GM19035 (cell line): ENCODE measurements around the gene SECTM1.

Experiments used
- ATAC-seq: cut with Tn5 transposase; IDR thresholded peaks from one replicate; pipeline ENCODE4 v1.9.1; 2021; ENCODE audit not compliant: unreplicated experiment

The SECTM1 gene

GRCh38 chr17:82328994-82329507 is 4.5 kb downstream of the SECTM1 start:
- ATAC-seq, result no peak

GRCh38 chr17:82328141-82328993 is 5.2 kb downstream of the SECTM1 start:
- ATAC-seq, result no peak

DNA sequence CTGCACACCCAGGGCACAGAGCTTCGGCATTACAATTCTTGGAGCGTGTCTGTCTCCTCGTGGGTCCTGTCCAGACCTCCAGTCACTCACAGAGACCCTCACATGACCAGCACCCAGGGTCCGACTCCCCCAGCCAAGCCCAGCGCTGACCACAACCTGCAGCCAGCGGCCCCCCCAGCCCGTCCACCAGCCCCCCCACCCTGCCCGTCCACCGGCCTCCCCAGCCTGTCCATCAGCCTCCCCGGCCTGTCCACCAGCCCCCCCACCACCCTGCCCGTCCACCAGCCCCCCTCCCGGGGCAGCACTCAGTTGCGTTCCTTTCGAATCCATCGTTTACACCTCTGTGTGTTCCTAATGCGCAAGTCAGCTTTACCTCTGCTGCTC is 5.8 kb downstream of the SECTM1 start:
- no peak for ATAC-seq

DNA sequence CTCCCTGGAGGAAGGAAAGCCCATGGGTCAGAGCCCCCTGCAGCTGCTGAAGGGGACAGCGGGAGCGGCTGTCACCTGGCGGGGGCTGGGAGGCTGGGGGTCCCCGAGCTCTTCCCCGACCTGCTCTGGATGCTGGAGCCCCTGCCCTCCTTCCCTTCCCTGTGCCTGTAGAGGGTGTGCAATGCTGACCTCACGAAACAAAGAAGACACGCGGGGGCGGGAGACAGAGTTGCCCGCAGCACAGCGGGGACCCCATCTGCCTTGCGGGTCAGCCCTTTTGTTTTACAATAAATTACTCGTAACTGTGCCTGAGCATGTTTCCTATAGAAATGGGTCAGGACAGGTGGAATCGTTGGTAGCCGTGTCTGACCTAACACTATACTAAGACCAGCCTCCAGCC is 6.3 kb downstream of the SECTM1 start:
- ATAC-seq, result no peak

- ATAC-seq, result no peak
Observed at GRCh38 chr17:82325286-82326180, 8.0 kb downstream of the SECTM1 start.

DNA sequence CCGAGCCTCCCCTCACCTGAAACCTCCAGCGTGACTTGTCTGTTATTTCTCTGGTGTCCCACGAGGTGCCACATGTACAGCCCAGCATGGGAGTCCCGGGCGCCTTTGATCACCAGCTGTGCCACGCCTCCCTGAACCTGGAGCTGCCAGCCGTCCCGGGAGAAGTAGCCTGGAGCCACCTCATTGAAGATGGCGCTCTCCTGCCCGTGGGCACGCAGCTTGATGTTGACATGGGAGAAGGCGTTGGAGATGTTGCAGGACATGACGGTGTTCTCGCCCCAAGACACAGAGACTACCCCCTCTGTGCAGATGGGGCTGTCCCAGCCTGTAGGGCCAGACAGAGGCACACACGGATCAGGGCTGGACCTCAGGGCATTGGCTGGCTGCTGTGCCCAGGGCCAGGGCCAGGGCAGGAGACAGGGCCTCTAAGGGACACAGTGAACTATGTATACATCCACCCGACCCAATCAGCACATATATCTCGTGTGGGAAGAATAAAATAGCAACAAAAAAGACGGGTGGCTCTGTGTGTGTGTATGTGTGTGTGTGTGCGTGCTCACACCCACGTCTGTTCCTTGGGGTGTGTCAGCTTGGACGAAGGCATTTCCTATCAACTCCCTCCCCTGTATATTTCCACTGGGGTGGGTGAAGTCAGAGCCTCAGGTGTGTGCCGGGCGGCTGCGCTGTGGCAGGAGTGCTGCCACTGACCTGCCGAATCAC is 8.8 kb downstream of the SECTM1 start:
- ATAC-seq, result no peak

- ATAC-seq, result no peak
Observed at GRCh38 chr17:82323514-82324234, 9.9 kb downstream of the SECTM1 start.

GRCh38 chr17:82322526-82323453 is 10.8 kb downstream of the SECTM1 start:
- ATAC-seq, result no peak

GRCh38 chr17:82321947-82322466 is 11.6 kb downstream of the SECTM1 start:
- ATAC-seq, result no peak

DNA sequence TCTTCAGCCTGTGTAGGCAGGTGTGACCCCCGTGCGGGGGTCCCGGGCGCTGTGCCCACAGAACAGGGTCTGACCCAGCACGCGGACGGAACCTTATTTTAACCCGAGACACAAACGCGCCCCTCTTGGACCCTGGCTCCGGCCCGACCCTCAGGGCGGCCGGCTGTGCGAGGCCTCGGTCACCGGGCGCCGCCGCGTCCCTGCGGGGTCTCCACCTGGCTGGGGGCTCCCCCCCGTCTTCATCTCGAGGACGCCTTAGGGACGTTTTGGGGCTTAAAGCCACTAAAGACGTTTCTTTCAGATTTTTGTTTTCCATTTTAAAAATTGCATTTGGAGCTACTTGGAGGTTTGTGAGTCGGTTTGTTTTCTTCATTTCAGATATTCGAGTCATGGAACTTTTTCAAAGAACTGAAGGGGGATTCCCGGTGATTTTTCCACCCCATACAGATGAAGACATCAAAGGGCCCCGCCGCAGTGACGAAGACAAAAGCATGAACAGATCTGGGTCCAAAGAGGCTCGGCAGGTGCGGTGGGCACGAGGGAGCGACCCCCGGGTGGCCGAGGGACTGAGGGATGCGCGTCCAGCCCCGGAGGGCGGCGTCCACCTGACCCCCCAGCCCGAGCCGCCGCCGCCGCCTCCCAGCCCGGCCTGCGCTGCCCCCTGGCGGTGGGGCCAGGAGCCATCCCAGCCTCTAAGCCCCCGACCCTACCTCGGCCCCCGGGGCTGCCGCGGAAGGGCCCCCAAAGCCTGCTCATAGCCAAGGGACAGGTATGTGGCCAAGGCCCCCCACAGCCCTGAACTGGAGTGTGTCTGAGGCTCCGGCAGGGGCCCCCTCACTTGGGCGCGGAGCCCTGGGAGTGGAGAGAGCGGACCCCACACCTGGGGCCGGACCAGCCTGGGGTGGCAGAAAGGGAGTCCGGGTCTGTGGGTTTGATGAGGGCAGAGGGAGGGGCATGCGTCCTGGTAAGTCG is 12.3 kb downstream of the SECTM1 start:
- ATAC-seq, result no peak

- no peak for ATAC-seq
Observed at GRCh38 chr17:82320140-82320840, 13.3 kb downstream of the SECTM1 start.

DNA sequence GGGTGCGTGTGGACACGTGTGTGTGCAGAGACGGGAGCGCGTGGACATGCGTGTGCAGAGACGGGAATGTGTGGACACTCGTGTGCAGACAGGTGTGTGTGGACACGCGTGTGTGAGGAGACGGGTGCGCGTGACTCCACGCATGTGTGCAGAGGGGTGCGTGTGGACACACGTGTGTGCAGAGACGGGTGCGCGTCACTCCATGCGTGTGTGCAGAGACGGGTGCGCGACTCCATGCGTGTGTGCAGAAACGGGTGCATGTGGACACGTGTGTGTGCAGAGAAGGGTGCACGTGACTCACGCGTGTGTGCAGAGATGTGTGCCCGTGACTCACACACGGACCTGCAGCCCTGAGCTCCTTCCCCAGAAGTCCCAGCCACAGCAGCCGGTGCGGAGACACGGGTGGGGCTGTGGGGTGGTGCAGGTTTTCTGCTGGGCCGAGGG is 13.9 kb downstream of the SECTM1 start:
- ATAC-seq, result no peak

DNA sequence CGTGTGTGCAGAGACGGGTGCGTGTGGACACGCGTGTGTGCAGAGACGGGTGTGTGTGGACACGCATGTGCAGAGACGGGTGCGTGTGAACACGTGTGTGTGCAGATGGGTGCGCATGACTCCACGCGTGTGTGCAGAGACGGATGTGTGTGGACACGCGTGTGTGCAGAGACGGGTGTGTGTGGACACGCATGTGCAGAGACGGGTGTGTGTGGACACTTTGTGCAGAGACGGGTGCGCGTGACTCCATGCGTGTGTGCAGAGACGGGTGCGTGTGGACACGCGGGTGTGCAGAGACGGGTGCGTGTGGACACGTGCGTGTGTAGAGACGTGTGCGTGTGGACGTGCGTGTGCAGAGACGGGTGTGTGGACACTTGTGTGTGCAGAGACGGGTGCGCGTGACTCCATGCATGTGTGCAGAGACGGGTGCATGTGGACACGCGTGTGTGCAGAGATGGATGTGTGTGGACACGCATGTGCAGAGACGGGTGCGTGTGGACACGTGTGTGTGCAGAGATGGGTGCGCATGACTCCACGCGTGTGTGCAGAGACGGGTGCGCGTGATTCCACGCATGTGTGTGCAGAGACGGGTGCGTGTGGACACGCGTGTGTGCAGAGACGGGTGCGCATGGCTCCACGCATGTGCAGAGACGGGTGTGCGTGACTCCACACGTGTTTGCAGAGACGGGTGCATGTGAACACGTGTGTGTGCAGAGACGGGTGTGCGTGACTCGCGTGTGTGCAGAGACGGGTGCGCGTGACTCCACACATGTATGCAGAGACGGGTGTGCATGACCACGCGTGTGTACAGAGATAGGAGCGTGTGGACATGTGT is 14.6 kb downstream of the SECTM1 start:
- no peak for ATAC-seq

DNA sequence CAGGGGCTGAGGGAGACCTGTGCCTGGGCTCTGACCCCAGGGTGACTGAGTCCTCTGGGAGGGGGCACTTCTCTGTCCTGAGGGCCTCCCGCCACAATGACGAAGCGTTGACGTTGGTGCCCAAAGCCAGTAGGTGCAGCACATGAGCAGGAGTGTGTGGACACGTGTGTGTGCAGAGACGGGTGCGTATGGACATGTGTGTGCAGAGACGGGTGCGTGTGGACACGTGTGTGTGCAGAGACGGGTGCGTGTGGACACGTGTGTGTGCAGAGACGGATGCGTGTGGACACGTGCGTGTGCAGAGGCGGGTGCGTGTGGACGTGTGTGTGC is 15.4 kb downstream of the SECTM1 start:
- ATAC-seq, result no peak

DNA sequence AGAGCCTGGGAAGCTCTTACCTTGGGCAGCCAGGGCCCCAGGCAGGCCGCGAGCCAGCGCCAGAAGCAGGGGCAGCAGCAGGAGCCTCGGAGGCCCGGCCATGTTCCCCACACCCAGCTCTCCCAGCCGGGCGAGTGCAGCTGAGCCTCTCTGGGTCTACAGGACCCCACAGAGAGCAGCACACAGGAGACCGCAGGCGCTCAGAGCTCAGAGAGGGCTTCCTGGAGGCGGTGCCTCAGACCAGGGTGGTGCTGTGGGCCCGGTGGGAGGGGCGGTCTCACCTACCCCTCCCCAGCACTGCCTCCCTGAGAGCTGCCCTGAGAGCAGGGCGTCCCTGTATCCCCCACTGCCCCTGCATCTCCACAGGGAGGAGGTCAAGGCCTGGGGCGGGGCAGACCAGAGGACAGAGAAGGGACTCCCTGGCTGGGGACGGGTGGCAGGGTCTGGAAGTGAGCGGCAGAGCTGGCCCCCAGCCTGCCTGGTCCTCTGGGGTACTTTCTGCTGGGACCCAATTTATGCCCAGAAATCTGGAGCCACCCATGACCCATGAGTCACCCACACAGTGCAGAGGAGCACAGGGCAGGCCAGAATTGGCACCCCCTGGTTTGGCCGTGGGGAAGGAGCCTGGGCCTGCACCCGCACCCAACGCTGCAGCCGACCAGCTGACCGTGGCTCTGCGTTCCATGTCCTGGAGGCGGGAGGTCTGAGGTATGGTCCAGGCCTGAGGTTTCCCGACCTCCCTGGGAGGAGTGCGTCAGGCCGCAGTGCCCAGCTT is 16.0 kb downstream of the SECTM1 start, which contains the start of gene CD7:
Gene CD7, minus strand, starts transcription at position 215 of the 775 bp plus-strand sequence. Its CDS starts 113 bp downstream, at position 102.
- ATAC-seq, result no peak
